Stimulated activated CD4-positive, alpha-beta T cell treated with anti-CD3 and anti-CD28 coated beads, Interleukin-4, amount 100 ng/mL, for 1 hour (primary cell): ENCODE results near the gene TTC7B.
A peak's percentile ranks its signal among the peaks of the same experiment; 100 is the strongest.
"Not testable (repeated sequence)": the region's sequence is repeated elsewhere in the genome, so short reads cannot be mapped to it uniquely, and the experiment has no call there.

Experiments used
- DNase-seq: peaks from one replicate; pipeline ENCODE4 v3.0.0-alpha.2; 2020

TTC7B gene, protein sequence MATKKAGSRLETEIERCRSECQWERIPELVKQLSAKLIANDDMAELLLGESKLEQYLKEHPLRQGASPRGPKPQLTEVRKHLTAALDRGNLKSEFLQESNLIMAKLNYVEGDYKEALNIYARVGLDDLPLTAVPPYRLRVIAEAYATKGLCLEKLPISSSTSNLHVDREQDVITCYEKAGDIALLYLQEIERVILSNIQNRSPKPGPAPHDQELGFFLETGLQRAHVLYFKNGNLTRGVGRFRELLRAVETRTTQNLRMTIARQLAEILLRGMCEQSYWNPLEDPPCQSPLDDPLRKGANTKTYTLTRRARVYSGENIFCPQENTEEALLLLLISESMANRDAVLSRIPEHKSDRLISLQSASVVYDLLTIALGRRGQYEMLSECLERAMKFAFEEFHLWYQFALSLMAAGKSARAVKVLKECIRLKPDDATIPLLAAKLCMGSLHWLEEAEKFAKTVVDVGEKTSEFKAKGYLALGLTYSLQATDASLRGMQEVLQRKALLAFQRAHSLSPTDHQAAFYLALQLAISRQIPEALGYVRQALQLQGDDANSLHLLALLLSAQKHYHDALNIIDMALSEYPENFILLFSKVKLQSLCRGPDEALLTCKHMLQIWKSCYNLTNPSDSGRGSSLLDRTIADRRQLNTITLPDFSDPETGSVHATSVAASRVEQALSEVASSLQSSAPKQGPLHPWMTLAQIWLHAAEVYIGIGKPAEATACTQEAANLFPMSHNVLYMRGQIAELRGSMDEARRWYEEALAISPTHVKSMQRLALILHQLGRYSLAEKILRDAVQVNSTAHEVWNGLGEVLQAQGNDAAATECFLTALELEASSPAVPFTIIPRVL

DNA sequence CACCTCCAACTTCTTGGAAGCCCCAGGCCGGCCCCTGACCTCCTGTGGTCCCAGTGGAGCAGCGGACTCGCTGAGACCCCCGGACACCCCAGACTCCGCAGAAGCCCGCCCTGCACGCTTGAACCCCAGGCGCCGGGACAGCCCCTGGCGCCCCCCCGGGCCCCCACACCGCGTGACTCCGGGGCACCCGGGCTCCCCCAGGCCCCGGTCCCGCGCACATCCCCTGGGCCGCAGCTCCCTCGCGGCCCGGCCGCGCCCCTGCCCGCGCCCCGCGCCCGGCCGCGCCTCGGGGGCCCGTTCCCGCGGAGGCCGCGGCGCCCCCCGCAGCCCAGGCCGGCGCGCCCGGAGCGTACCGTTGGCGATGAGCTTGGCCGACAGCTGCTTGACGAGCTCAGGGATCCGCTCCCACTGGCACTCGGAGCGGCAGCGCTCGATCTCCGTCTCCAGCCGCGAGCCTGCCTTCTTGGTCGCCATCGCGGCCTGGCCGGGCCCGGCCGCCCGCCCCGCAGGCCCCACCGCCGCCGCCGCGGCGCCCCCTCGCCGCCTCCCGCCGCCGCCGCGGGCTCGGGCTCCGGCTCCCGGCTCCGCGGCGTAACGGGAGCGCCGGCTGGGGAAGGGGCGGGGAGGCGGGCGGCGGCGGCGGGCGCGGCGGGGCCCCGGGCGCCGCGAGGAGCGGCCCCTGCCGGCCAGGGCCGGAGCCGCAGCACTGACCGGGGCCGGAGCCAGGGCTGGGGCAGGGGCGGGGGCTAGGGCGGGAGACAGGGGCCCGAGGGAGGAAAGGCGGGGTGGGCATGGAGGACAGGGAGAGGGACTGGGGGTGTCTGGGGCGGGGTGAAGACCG is at the start of gene TTC7B:
Gene TTC7B (minus strand): TSS at position 609 of the 841 bp plus-strand sequence. CDS start 135 bp downstream, at position 474.
- peak; percentile 38 for DNase-seq

DNA sequence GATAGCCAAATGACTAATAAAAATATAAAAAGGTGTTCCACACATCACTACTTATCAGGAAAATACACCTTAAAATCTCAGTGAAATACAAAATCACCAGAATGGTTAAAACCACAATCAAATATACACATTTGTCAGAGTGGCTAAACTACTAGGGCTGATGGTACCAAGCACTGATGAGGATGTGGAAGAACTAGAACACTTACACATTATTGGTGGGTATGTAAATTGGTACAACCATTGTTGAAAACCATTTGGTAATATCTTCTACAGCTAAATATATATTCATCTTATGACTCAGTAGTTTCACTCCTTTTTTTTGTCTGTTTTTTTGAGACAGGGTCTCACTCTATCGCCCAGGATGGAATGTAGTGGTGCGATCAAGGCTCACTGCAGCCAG is 48.5 kb upstream of the TTC7B start:
- no peak for DNase-seq

DNA sequence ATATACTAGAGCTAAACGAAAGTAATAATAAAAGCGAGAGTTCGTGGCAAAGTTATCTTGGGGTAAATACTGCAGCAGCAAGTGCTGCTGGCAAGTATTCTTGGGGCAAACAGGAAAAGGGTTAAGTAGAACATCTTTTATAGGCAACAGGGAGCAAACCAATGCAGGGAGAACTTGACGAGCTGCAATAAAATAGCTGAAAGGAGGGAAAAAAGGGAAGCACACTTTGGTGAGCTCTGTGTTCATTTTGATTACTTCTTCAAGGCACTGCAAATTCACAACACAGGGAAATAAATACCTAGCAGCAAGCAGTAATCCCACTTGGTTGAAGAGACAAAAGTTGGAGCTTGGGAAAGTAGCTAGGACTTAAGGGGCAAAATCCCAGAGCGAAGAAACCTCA is 42.3 kb upstream of the TTC7B start:
- no peak for DNase-seq

DNA sequence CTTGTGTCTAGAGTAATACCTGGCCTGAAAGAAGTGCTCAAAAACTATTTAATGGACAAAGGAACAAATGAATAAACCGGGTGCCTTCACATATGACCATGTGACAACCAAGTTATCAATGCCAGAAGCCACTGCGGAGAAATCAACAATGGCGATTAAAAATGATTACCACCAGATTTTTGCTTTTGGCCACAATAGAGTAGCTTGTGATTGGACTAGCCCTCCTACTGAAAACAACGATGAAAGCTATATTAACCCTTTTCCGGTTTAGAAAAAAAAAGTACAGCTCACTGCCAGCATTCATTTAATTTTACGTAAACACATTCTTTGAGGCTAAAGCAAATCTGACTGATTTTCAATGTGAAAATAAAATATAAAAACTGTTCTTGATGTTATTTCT is 41.6 kb upstream of the TTC7B start:
- no peak for DNase-seq

DNA sequence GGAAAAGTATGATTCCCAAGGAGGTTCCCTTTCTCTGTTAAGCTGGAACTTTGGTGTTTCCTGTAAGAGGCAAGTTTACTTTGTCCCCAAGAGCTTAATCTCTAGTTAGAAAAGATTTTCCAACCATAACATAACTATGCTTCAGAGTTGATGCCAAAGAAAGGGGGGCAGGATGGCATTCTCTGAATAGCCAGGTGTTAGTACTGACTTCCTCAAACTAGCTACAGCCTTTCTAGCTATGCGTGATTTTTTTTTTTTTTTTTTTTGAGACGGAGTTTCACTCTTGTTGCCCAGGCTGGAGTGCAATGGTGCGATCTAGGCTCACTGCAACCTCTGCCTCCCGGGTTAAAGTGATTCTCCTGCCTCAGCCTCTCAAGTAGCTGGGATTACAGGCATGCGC is 39.9 kb upstream of the TTC7B start:
- not testable (repeated sequence) for DNase-seq

DNA sequence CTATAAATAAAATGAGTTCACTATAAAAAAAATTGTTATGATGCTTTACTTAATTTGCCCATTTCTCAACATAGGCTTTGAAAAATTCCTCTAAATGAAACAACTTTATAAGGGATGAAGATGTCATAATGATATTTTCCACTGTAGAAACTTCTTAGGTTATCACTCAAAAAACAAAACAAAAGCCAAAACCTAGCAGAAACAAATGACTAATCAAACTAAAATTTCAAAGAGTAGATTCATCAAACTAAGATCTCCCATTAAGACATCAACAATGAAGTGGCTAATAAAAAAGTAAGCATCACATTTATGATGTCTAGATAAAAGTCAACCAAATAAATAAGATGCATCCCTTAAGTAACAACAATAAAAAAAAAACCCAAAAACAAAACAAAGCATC is 36.9 kb upstream of the TTC7B start:
- DNase-seq, result no peak

DNA sequence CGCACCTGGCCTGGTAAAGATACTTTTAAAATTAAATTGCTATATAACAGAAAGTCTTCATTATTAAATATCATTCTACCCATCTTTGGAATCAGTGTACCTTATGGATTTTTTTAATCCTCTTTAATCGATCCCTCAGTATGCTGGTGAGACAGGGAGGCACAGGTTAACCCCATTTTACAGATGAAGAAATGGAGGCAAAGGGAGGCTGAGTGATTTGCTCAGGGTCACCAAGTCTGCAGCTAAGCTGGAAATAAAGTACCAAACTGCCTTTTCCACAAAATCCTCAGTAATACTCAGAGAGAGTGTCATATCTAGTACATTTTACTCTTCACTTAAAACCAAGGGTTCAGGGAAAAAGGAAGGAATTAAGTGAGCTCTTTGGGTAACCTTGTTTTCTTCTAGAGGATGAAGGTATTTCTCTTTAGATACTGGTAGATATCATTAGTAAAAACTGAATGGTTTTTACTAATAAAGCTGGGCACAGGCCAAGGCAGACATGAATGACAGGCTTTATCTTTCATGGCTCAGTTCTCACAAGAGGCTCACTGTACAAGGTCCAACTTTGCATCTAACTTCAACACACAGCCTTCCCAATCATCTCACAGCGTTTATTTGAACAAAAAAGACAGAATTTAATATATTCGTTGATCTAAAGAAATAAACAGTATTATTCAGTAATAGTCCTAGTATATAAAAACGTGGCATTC is 35.3 kb upstream of the TTC7B start:
- DNase-seq, result no peak

DNA sequence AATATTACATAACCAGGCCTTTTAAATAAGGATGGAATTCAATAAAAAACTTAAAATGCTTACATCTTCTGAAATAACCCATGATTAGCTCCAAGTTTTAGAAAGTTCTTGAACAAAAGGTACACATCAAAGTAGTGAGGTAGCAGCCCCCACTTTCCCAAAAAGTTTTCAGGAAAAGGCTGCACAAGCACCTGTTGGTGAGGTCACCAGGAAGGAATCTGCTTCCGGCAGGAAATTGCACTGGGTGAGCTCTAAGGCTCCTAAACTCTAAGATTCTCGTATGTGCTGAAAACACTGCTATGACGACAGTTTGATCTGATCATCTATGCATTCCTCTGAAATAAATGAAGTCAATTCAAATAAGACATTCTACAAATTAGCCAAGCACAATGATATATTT is 34.3 kb upstream of the TTC7B start:
- DNase-seq, result no peak

DNA sequence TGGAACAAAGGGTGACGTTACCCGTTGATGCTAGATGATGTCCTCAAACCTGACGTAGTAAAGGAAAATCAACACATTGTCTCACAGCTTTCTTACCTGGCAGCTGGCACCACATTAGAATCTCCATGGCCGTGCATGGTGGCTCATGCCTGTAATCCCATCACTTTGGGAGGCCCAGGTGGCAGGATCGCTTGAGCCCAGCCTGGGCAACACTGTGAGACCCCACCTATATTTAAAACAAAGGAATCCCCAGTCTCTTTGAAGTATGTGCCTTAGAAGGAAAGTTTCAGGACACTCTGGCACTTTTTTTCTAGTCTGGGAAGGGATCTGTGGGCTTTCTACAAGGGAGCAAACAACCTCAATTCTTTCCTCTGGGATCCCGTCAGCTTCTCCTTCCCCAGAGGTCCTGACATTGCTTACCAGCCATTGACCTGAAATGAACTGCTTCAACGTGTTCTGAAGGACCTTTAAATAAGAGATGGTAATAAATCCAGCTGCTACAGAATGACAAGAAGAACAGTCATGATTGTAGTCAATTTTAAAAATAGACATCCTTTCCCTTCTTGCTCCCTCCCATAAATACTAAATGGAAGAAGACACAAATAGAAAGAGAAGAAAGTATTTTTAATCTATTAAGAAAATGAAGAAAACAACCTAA is 33.7 kb upstream of the TTC7B start:
- DNase-seq, result no peak

DNA sequence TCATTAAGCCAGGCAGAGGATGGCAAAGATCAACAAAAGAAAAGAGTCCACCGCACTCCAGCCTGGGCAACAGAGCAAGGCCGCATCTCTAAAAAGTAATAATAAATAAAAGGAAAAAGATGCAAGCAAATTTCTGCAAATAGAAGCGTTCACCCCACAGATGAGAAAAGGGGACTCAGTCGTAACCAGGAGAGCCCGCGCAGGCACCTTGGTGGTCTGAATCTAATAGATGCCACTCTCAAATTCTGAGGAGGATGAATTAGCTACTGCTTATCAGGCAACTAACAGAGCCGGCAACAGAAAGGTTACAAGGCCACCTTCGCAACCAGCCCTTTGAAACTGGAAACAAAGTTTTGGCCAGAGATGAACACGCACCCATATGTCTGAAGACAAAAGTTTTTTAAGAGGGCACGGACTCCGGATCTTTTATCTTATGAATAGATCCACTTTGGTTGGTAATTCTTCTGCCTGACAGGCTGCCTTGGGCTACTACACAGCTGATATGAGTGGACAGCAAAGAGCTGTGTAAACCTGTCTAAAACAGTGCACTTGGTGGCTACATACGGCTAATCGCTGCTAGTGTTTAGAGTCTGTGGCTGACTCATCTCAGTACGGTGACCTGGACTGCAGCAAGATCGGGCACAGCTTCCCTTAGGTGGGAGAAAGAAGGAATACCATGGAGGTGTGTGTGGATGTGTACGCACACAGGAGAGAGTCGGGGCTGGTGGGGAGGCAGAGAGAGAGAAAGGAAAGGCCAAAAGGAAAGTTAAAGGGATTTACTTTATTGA is 32.9 kb upstream of the TTC7B start:
- no peak for DNase-seq

DNA sequence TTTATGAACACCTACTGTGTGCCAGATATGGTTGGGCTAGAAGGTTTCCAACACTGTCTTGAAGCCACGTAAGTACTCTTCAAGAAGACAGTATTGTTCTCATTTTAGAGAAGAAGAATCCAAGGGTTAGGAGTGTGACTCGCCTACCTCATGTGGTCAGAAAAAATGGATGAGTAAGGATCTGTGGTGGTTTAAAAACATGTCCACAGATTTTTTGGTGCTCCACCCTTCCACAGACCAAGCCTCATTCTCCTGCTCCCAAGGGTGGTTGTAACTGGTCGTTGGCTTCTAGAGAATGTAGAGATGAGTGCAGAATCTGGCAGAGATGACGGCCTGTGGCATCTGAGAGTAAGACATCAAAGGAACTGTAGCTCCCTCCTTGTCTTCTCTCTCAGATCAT is 30.3 kb upstream of the TTC7B start:
- DNase-seq, result no peak

DNA sequence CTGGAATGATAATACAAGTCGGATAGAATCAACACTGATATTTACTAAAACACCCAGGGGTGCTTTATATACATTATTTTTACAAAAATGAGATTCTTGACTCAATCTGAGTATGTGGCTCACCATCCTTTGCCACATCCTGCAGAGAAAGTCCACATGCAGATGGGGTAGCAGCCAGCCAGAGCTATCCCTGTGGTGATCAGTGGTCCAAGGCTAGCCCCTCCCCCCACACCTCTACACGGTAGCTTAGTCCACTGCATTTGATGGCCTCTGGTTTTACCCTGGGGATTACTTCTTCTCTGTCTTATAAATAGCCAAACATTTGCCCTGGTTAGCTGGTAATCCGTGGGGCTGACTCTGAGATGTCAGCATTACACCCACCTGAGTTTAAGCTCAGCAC is 28.1 kb upstream of the TTC7B start:
- no peak for DNase-seq

DNA sequence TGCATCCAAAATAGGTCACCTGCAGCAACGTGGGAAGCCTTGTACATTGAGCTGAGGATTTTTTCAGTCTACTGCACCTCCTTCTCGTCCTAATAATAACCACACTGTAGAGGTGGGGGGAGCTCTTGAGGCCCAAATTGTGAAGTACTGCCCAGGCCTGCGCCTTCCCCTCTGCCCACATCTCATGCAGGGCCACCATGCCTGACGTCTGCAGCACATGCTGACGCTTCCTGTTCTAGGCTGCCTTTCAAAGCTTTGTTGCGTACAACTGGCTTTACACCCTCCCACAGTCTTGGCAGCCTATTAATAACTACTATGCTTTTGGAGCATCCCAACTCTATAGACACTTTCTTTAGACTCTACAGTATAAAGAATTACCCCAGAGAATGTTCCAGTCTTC is 26.5 kb upstream of the TTC7B start:
- DNase-seq, result no peak

DNA sequence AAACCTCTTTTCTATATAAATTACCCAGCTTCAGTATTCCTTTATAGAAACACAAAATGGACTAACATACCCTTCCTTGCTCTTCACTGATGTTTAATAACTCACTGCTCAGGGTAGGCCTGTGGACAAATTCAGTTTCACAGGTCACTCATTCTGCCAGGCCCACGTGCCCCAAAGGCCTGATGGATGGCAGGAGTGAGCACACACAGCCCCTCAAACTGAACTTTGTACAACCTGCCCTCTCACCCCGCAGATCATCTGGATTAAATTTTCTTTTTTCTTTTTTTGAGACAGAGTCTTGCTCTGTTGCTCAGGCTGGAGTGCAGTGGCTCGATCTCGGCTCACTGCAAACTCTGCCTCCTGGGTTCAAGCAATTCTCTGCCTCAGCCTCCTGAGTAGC is 24.4 kb upstream of the TTC7B start:
- DNase-seq, result not testable (repeated sequence)

DNA sequence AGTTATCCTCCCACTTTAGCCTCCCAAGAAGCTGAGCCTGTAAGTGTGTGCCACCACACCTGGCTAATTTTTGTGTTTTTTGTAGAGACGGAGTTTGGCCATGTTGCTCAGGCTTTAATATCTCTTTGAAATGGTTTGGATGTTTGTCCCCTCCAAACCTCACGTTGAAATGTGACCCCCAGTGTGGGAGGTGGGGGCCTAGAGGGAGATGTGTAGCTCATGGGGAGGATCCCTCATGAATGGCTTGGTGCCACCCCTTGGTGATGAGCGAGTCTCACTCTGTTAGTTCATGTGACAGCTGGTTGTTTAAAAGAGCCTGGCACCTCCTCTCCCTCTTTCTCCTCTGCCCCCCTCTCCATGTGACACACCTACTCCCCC is 23.6 kb upstream of the TTC7B start:
- DNase-seq, result no peak

DNA sequence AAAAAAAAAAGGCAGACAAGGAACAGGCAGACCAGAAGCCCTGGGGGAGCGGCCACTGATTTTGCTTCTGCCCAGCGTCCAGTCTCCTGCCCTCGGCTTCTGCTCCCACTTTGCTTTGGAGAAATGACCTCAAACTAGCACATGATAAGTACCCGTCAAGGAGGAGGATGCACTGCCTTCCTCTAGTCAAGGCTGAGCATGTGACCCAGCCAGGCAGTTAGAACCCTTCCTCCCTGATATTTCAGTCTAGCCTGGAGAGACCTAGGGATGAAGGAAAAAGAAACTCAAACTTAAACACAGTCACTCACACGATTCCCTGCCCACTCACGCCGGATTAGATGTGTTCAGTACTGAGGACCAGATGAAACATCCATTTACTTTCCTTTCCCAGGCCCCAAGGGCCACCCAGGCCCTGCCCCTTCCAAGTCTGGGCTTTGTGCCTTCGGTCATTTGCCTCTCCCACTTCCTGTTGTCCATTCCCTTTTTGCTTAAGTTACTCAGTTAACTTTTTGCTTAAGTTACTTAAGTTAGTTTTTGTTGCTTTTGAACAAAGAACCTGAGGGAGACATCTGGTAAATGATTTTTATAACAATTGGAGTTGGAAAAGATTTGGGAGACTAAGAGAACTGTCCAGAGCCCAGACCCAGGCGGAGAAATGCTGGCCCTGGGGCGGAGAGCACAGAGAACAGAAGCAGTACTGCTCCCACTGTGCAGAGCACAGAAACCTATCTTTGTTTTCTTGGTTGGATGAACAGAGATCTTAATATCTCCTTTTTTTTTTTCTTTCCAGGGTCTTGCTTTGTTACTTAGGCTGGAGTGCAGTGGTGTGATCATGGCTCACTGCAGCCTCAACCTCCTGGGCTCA is 23.0 kb upstream of the TTC7B start:
- DNase-seq, result no peak

DNA sequence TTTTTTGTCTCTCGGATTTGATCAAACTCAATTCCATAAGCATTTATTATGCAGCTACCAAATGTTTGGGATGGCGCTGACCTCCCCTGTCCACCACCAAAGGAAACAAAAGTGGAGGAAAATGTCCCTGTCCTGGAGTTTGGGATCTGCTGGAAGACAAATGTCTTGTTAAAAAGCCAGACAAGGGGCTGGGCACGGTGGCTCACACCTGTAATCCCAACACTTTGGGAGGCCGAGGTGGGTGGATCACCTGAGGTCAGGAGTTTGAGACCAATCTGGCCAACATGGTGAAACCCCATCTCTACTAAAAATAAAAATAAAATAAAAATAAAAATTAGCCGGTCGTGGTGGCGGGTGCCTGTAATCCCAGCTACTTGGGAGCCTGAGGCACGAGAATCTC is 22.3 kb upstream of the TTC7B start:
- not testable (repeated sequence) for DNase-seq

DNA sequence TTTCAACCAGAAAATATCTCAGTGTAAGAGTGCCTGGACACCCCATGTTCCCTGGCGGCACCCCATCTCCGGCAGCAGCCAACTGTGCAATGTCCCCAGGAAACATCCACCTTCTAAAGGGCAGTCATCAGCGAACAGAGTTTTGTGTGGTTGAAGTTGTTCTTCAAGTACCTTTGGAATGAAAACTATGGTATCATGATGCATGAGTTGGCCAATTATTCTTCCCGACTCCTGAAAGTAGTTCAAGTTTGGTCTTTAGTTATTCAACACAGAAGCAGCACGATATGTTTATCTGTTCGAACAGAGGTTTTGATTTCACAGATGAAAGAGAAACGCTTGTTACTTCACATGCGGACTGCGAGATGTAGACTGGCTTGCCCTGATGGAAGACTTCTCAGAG is 21.1 kb upstream of the TTC7B start:
- DNase-seq, result no peak

DNA sequence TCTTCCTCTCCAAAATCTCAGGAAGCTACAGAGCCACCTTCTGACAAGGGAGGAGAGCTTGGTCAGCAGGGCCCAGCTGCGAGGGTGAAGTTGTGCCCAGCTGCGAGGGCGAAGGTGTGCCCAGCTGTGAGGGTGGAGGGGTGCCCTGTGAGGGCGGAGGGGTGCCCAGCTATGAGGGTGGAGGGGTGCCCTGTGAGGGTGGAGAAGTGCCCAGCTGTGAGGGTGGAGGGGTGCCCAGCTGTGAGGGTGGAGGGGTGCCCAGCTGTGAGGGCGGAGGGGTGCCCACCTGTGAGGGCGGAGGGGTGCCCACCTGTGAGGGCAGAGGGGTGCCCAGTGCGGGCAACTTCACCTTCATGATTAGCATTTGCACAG is 20.4 kb upstream of the TTC7B start:
- DNase-seq, result no peak

DNA sequence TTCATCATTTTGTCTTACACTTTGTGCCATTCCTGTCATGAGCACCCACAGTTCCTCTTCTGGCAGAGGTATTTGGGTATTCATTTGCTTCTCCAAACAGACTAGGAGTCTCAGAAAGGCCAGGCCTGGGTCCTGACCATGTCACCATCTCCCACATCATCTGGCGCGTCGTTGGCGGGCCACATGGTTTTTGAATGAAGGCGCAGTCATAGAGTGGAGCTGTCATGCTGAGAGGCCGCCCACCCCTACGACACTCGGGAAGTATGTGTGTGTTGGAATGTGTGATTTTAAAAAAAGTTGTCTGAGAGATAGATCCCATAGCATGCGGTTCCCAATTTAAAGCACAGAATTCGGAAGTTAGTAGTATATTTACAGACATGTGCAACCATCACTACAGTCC is 15.6 kb upstream of the TTC7B start:
- DNase-seq, result no peak
